Midbrain (tissue), 1 donor: ENCODE results near the gene ZDHHC21.
"Not testable (repeated sequence)": the region's sequence is repeated elsewhere in the genome, so short reads cannot be mapped to it uniquely, and the experiment has no call there.

Source experiments
- DNase-seq: peaks from one replicate; lab custom pipeline; 2025; lab: John Stamatoyannopoulos, UW

Gene ZDHHC21

GRCh38 chr9:14682616-14683015 lies 10.6 kb downstream of the ZDHHC21 start:
- not testable (repeated sequence) for DNase-seq

- DNase-seq, result no peak
Observed at GRCh38 chr9:14678776-14679175, 14.5 kb downstream of the ZDHHC21 start.

GRCh38 chr9:14677872-14678271 lies 15.4 kb downstream of the ZDHHC21 start:
- DNase-seq, result no peak

GRCh38 chr9:14677396-14677795 lies 15.8 kb downstream of the ZDHHC21 start:
- DNase-seq, result no peak

GRCh38 chr9:14674630-14675029 lies 18.6 kb downstream of the ZDHHC21 start:
- no peak for DNase-seq

- DNase-seq, result no peak
Observed at GRCh38 chr9:14671377-14671776, 21.9 kb downstream of the ZDHHC21 start.

- DNase-seq, result no peak
Observed at GRCh38 chr9:14670718-14671117, 22.5 kb downstream of the ZDHHC21 start.

GRCh38 chr9:14664022-14664421 lies 29.2 kb downstream of the ZDHHC21 start:
- not testable (repeated sequence) for DNase-seq

GRCh38 chr9:14662060-14662453 lies 31.2 kb downstream of the ZDHHC21 start:
- no peak for DNase-seq

- peak; percentile 15 for DNase-seq
Observed at GRCh38 chr9:14661421-14662059, 31.7 kb downstream of the ZDHHC21 start.

GRCh38 chr9:14660721-14661120 lies 32.5 kb downstream of the ZDHHC21 start:
- no peak for DNase-seq

- no peak for DNase-seq
Observed at GRCh38 chr9:14654932-14655331, 38.3 kb downstream of the ZDHHC21 start.

- DNase-seq, result no peak
Observed at GRCh38 chr9:14653511-14653910, 39.7 kb downstream of the ZDHHC21 start.

- peak; percentile 22 for DNase-seq
Observed at GRCh38 chr9:14652729-14653377, 40.4 kb downstream of the ZDHHC21 start.

- no peak for DNase-seq
Observed at GRCh38 chr9:14650596-14650995, 42.6 kb downstream of the ZDHHC21 start.

GRCh38 chr9:14645648-14646047 lies 47.6 kb downstream of the ZDHHC21 start:
- DNase-seq, result no peak

GRCh38 chr9:14640967-14641366 lies 52.3 kb downstream of the ZDHHC21 start:
- no peak for DNase-seq

GRCh38 chr9:14640294-14640693 lies 52.9 kb downstream of the ZDHHC21 start:
- no peak for DNase-seq

GRCh38 chr9:14633906-14634565 lies 59.2 kb downstream of the ZDHHC21 start:
- DNase-seq, result no peak

GRCh38 chr9:14633148-14633547 lies 60.1 kb downstream of the ZDHHC21 start:
- no peak for DNase-seq

- DNase-seq, result peak; percentile 5
Observed at GRCh38 chr9:14627513-14627912, 65.7 kb downstream of the ZDHHC21 start.

GRCh38 chr9:14618836-14619420 lies 74.3 kb downstream of the ZDHHC21 start:
- DNase-seq, result no peak
